NOMO-1 treated with dmso at 0.1 percent for 144 hours (cell line): ENCODE results near the gene CENPF.
A peak's percentile ranks its signal among the peaks of the same experiment; 100 is the strongest.
"Not testable (repeated sequence)": the region's sequence is repeated elsewhere in the genome, so short reads cannot be mapped to it uniquely, and the experiment has no call there.

Experiments used
- DNase-seq: peaks from one replicate; lab custom pipeline; 2025; ENCODE audit not compliant: unreplicated experiment; lab: John Stamatoyannopoulos, UW

CENPF gene

GRCh38 chr1:214602764-214603657 lies at the start of gene CENPF:
Gene CENPF, plus strand, starts transcription at chr1:214603195. Its CDS starts 10,560 bp downstream, at chr1:214613755.
- DNase-seq: peak; percentile 98

GRCh38 chr1:214557952-214558735 lies 44.9 kb upstream of the CENPF start:
- no peak for DNase-seq

- no peak for DNase-seq
Measured at GRCh38 chr1:214563881-214564280, 39.1 kb upstream of the CENPF start.

- DNase-seq: no peak
Measured at GRCh38 chr1:214565310-214565709, 37.7 kb upstream of the CENPF start.

GRCh38 chr1:214566158-214567104 lies 36.6 kb upstream of the CENPF start:
- no peak for DNase-seq

- no peak for DNase-seq
Measured at GRCh38 chr1:214567481-214567980, 35.5 kb upstream of the CENPF start.

- no peak for DNase-seq
Measured at GRCh38 chr1:214568328-214568727, 34.7 kb upstream of the CENPF start.

GRCh38 chr1:214569357-214570004 lies 33.5 kb upstream of the CENPF start:
- no peak for DNase-seq

GRCh38 chr1:214570442-214570841 lies 32.6 kb upstream of the CENPF start:
- no peak for DNase-seq

GRCh38 chr1:214571281-214571680 lies 31.7 kb upstream of the CENPF start:
- no peak for DNase-seq

- DNase-seq: no peak
Measured at GRCh38 chr1:214573386-214574318, 29.3 kb upstream of the CENPF start.

GRCh38 chr1:214574598-214575411 lies 28.2 kb upstream of the CENPF start:
- DNase-seq: no peak

- not testable (repeated sequence) for DNase-seq
Measured at GRCh38 chr1:214576120-214576519, 26.9 kb upstream of the CENPF start.

- DNase-seq: peak; percentile 16
Measured at GRCh38 chr1:214579183-214579582, 23.8 kb upstream of the CENPF start.

- DNase-seq: no peak
Measured at GRCh38 chr1:214581785-214582184, 21.2 kb upstream of the CENPF start.

- no peak for DNase-seq
Measured at GRCh38 chr1:214582289-214582891, 20.6 kb upstream of the CENPF start.

GRCh38 chr1:214583113-214583512 lies 19.9 kb upstream of the CENPF start:
- no peak for DNase-seq
